Measurements from ENCODE around the gene SCNN1A. TPM values are rescaled to one million over a fixed set of nuclear protein-coding genes. Genes with fewer than 3 reads are reported as not detected.

SCNN1A gene
- total and polyA plus RNA-seq, 2 of the 13 experiments (the other 11 are each of a cell fraction or from before 2014, with no cell fraction given) = 1.5 to 14.6 TPM

GRCh38 chr12:6341417-6342139 lies 33.8 kb downstream of the SCNN1A start, which contains the start of gene TNFRSF1A (continued):
- TF ChIP-seq PATZ1 (CRISPR knock-in tag; IDR thresholded peaks at IDR 0.05) = peak; percentile 75
- TF ChIP-seq MTF1 (CRISPR knock-in tag; IDR thresholded peaks at IDR 0.05) = no peak
- no peak for TF ChIP-seq SMARCE1 (IDR thresholded peaks at IDR 0.05; ENCODE audit: borderline replicate concordance)
- TF ChIP-seq ZNF431 (CRISPR knock-in tag; IDR thresholded peaks at IDR 0.05; ENCODE audit: borderline replicate concordance, low read depth) = 0 out of 2 replicates have a peak, but pooled peaks have one; percentile 10
- no peak for TF ChIP-seq ZNF264 (CRISPR knock-in tag; IDR thresholded peaks at IDR 0.05)
- no peak for TF ChIP-seq ZXDC (CRISPR knock-in tag; IDR thresholded peaks at IDR 0.05)
- peak; percentile 46; the same call in 1 of the 2 replicates for TF ChIP-seq ZNF570 (CRISPR knock-in tag; IDR thresholded peaks at IDR 0.05; ENCODE audit: borderline replicate concordance)
- no peak; the same call in 1 of the 2 replicates for TF ChIP-seq ZNF263 (CRISPR knock-in tag; IDR thresholded peaks at IDR 0.05)
- no peak; the same call in 1 of the 2 replicates for TF ChIP-seq ZNF543 (CRISPR knock-in tag; IDR thresholded peaks at IDR 0.05)
- no peak for TF ChIP-seq HOXA5 (CRISPR knock-in tag; IDR thresholded peaks at IDR 0.05)
- TF ChIP-seq ZNF138 (CRISPR knock-in tag; IDR thresholded peaks at IDR 0.05; ENCODE audit: low read depth) = no peak
- peak; percentile 50; the same call in 1 of the 2 replicates for TF ChIP-seq KDM5A (IDR thresholded peaks at IDR 0.05; ENCODE audit: borderline replicate concordance, low read length)

Data from HepG2 (cell line).